A549 (cell line): ENCODE data around the gene MSI2. TPM values are rescaled to one million over a fixed set of nuclear protein-coding genes. Genes with fewer than 3 reads are reported as not detected.

ENCODE experiments used
- ATAC-seq, 2 experiments: fragments of 200-7000 bp in 1 of 2; fragments of >200 bp in 1 of 2; cut with Nextera tagmentation in 1 of 2; cut with Tn5 transposase in 1 of 2; 3 replicates each; pipeline versions ENCODE4 v1.8.0 to v1.9.1; 2018 to 2020; ENCODE audit warnings: mild to moderate bottlenecking in 1 of 2, moderate library complexity in 1 of 2
- CTCF ChIA-PET: fragments of 300-600 bp; sonication (Branson Sonifier 250); formaldehyde crosslinking; extraction: SDS; loops from one replicate; lab custom pipeline; 2021; ENCODE audit warnings: antibody characterized with exemption, inconsistent platforms; lab: Yijun Ruan, JAX
- POLR2A ChIA-PET: fragments of 350-600 bp; formaldehyde crosslinking; extraction: SDS; loops from one replicate; lab custom pipeline; 2021; ENCODE audit warnings: antibody characterized with exemption, inconsistent platforms; lab: Yijun Ruan, JAX
- DNase-seq, 2 experiments: peaks; one replicate each; pipeline versions ENCODE4 v3.0.0 to v3.0.0-alpha.2; 2011 to 2016; ENCODE audit warnings: low read depth in 1 of 2, low spot score in 1 of 2
- FAIRE-seq: peaks from 2 replicates; lab custom pipeline; 2011; peaks lifted over from hg19 to GRCh38; lab: Jason Lieb, UNC
- H3K27ac ChIP-seq, 2 experiments: fragments of >200 bp; sonication (Bioruptor Twin); formaldehyde crosslinking; 3 replicates each; pipeline ENCODE4 v1.5.1; 2016 to 2017
- H3K4me1 ChIP-seq: fragments of >200 bp; sonication (Bioruptor Twin); formaldehyde crosslinking; 3 replicates; pipeline ENCODE4 v1.6.1; 2016
- H3K4me2 ChIP-seq: fragments of >200 bp; sonication (Bioruptor Twin); formaldehyde crosslinking; 3 replicates; pipeline ENCODE4 v1.6.1; 2016
- H3K4me3 ChIP-seq: fragments of >200 bp; sonication (Bioruptor Twin); formaldehyde crosslinking; 3 replicates; pipeline ENCODE4 v1.5.1; 2016
- H3K9me3 ChIP-seq: fragments of >200 bp; sonication (Bioruptor Twin); formaldehyde crosslinking; 3 replicates; pipeline ENCODE4 v1.6.1; 2016
- CEBPB ChIP-seq, 2 experiments: fragments of >200 bp in 1 of 2; sonication (Bioruptor Twin) in 1 of 2; formaldehyde crosslinking in 1 of 2; IDR thresholded peaks; 2 replicates each; pipeline ENCODE4 v1.6.1; 2012 to 2016
- CHD2 ChIP-seq: fragments of 150-350 bp; IDR thresholded peaks from 2 replicates; pipeline ENCODE4 v1.6.1; 2014; ENCODE audit warnings: low read length; ENCODE audit not compliant: partially characterized antibody
- EHMT2 ChIP-seq: fragments of 200-600 bp; sonication (generic); IDR thresholded peaks from 2 replicates; pipeline ENCODE4 v1.6.1; 2016; ENCODE audit warnings: antibody characterized with exemption, low read depth, mild to moderate bottlenecking, moderate library complexity
- ESRRA ChIP-seq: fragments of 150-350 bp; IDR thresholded peaks from 2 replicates; pipeline ENCODE4 v1.6.1; 2014; ENCODE audit warnings: mild to moderate bottlenecking, low read length, borderline replicate concordance
- FOXS1 ChIP-seq: fragments of 250-450 bp; sonication (Bioruptor Pico); IDR thresholded peaks from 2 replicates; pipeline ENCODE4 v1.5.0; 2020; ENCODE audit warnings: mild to moderate bottlenecking, moderate library complexity
- HES2 ChIP-seq: fragments of >200 bp; sonication (Bioruptor Twin); formaldehyde crosslinking; IDR thresholded peaks from 2 replicates; pipeline ENCODE4 v1.6.1; 2016
- HMGXB4 ChIP-seq: fragments of 250-450 bp; sonication (Bioruptor Pico); IDR thresholded peaks from 2 replicates; pipeline ENCODE4 v1.5.0; 2021; ENCODE audit warnings: mild to moderate bottlenecking, moderate library complexity, borderline replicate concordance
- HOXB13 ChIP-seq: fragments of 250-450 bp; sonication (Bioruptor Pico); IDR thresholded peaks from 2 replicates; pipeline ENCODE4 v1.5.0; 2020; ENCODE audit warnings: low read depth, mild to moderate bottlenecking, moderate library complexity
- JUN ChIP-seq, 2 experiments: fragments of >200 bp; sonication (Bioruptor Twin); formaldehyde crosslinking; IDR thresholded peaks; 2 replicates in 1 of 2; 3 replicates in 1 of 2; pipeline ENCODE4 v1.6.1; 2016 to 2017
- MAFK ChIP-seq: fragments of 450-650 bp; IDR thresholded peaks from 2 replicates; pipeline ENCODE4 v1.6.1; 2014; ENCODE audit not compliant: partially characterized antibody
- NFE2L2 ChIP-seq: fragments of 150-350 bp; conservative IDR thresholded peaks from 2 replicates; pipeline ENCODE4 v1.6.1; 2014; ENCODE audit warnings: low read length
- NPAS2 ChIP-seq: fragments of 250-450 bp; sonication (Bioruptor Pico); IDR thresholded peaks from 2 replicates; pipeline ENCODE4 v1.8.0; 2022; ENCODE audit warnings: mild to moderate bottlenecking, moderate library complexity, borderline replicate concordance
- POLR2AphosphoS2 ChIP-seq: conservative IDR thresholded peaks from 2 replicates; pipeline ENCODE4 v1.6.1; 2012; ENCODE audit warnings: low read length, improper control_type of control experiment, inconsistent platforms
- RARB ChIP-seq: fragments of 250-450 bp; sonication (Bioruptor Pico); IDR thresholded peaks from 2 replicates; pipeline ENCODE4 v1.8.0; 2021; ENCODE audit warnings: mild to moderate bottlenecking, moderate library complexity
- REST ChIP-seq: fragments of 200-600 bp; sonication (generic); IDR thresholded peaks from 2 replicates; pipeline ENCODE4 v1.6.1; 2016; ENCODE audit warnings: antibody characterized with exemption, mild to moderate bottlenecking, moderate library complexity
- SREBF2 ChIP-seq: fragments of 450-650 bp; IDR thresholded peaks from 2 replicates; pipeline ENCODE4 v1.6.1; 2014; ENCODE audit warnings: mild to moderate bottlenecking, moderate library complexity
- TFCP2L1 ChIP-seq: fragments of 250-450 bp; sonication (Bioruptor Pico); IDR thresholded peaks from 2 replicates; pipeline ENCODE4 v1.5.0; 2021; ENCODE audit warnings: mild to moderate bottlenecking
- WGBS: methylation state at CpG from one replicate; pipeline ENCODE4 v1.1.6; 2017; ENCODE audit errors: missing lambda C conversion rate; 5-methylcytosine and 5-hydroxymethylcytosine counted together
- polyA plus RNA-seq, 4 experiments: library from polyadenylated mRNA; depleted of rRNA in 3 of 4; stranded (reverse); fragments of >200 nt; fragmentation: RNase III in 1 of 4; extraction: RNeasy Plus Mini Kit Qiagen cat#74134 plus additional on column Dnase treatment in 1 of 4; gene quantifications; 2 replicates in 3 of 4; 3 replicates in 1 of 4; pipeline ENCODE4 v1.2.3, GENCODE V29; 2011 to 2017

The MSI2 gene
- polyA plus RNA-seq, 2 of the 4 experiments (the other 2 are of a cell fraction), result 43.6 to 44.4 TPM

GRCh38 chr17:57379237-57379894 is 123.0 kb downstream of the MSI2 start:
- POLR2A ChIA-PET, result no interaction called here
- no peak for FAIRE-seq
- CTCF ChIA-PET, result interaction anchor here (1.2 to 4.1 kb wide), 2 partner anchors 62 to 136 kb away, joined by 5 to 16 read pairs; no protein-coding TSS in a partner anchor
- H3K9me3 ChIP-seq, result peaks cover 14% of the 10 kb centered on the region; the same call in 2 of the 3 replicates
- no peak for TF ChIP-seq TFCP2L1 (CRISPR knock-in tag)
- TF ChIP-seq, all 56 proteins: peak for 0
- ATAC-seq, result peak in 1 of 2 experiments; percentile 34; a peak in 3 of 6 replicates
- 0 out of 3 replicates have a peak overlapping the region, but pooled peaks have one; percentile 3 for H3K4me2 ChIP-seq
- WGBS, result 81% methylated on average over 13 of the region's 13 CpGs
- H3K4me1 ChIP-seq, result peaks cover 47% of the 10 kb centered on the region
- H3K4me3 ChIP-seq, result no peak overlapping the region
- no peak for DNase-seq
- peak overlapping the region; percentile 70 to 89 for H3K27ac ChIP-seq

GRCh38 chr17:57379895-57380434 is 123.6 kb downstream of the MSI2 start:
- ChIA-PET POLR2A (no interaction called here), CTCF (interaction anchor here (1.2 to 4.1 kb wide), 2 partner anchors 62 to 137 kb away, joined by 5 to 16 read pairs; no protein-coding TSS in a partner anchor)
- Histone ChIP-seq H3K4me2 (no peak overlapping the region), H3K4me3 (no peak overlapping the region), H3K4me1 (peaks cover 47% of the 10 kb centered on the region), H3K27ac (peak overlapping the region; percentile 70 to 89; a peak in 5 of 6 replicates), H3K9me3 (peaks cover 12% of the 10 kb centered on the region; the same call in 1 of the 3 replicates)
- WGBS, result 93% methylated on average over 12 of the region's 12 CpGs
- FAIRE-seq (no peak), DNase-seq (no peak), ATAC-seq (no peak)
- no peak for TF ChIP-seq SREBF2
- no peak for TF ChIP-seq MAFK
- no peak for TF ChIP-seq JUN (IDR thresholded peaks at IDR 0.05)
- TF ChIP-seq POLR2AphosphoS2, result no peak
- TF ChIP-seq, all 56 proteins: peak for 0

GRCh38 chr17:57381498-57381897 is 125.2 kb downstream of the MSI2 start:
- H3K9me3 ChIP-seq, result peaks cover 14% of the 10 kb centered on the region; the same call in 2 of the 3 replicates
- POLR2A ChIA-PET, result no interaction called here
- H3K4me3 ChIP-seq, result no peak overlapping the region
- no peak for FAIRE-seq
- CTCF ChIA-PET, result no interaction called here
- TF ChIP-seq RARB (CRISPR knock-in tag), result no peak
- no peak for TF ChIP-seq FOXS1 (CRISPR knock-in tag)
- no peak for TF ChIP-seq CEBPB (IDR thresholded peaks at IDR 0.05)
- no peak for TF ChIP-seq HES2
- TF ChIP-seq HMGXB4, result no peak
- no peak for TF ChIP-seq NPAS2 (CRISPR knock-in tag)
- TF ChIP-seq CHD2, result no peak
- no peak for TF ChIP-seq NFE2L2
- no peak for TF ChIP-seq HOXB13 (CRISPR knock-in tag)
- no peak for TF ChIP-seq REST
- no peak for TF ChIP-seq ESRRA
- no peak for TF ChIP-seq EHMT2
- TF ChIP-seq, all 56 proteins: peak for 0
- H3K4me1 ChIP-seq, result peaks cover 31% of the 10 kb centered on the region
- no peak for ATAC-seq
- H3K27ac ChIP-seq, result peak overlapping the region in 1 of 2 experiments; percentile 4; a peak in 1 of 6 replicates
- H3K4me2 ChIP-seq, result no peak overlapping the region
- no peak for DNase-seq
- 93% methylated on average over 4 of the region's 4 CpGs for WGBS
